Progenitor cell of endocrine pancreas (in vitro differentiated cells): Measurements from ENCODE around the gene MARCHF3. TPM values are rescaled to one million over a fixed set of nuclear protein-coding genes. Genes with fewer than 3 reads are reported as not detected.
"Not testable (repeated sequence)": the region's sequence is repeated elsewhere in the genome, so short reads cannot be mapped to it uniquely, and the experiment has no call there.

Experiments used
- DNase-seq: peaks from one replicate; pipeline ENCODE4 v3.0.0; 2021; ENCODE audit warnings: low spot score; ENCODE audit not compliant: unreplicated experiment
- H3K27ac Mint-ChIP-seq: 2 replicates; pipeline ENCODE4 v1.8.0; 2021; ENCODE audit warnings: mild to moderate bottlenecking, moderate library complexity, mixed read lengths
- H3K27me3 Mint-ChIP-seq: 2 replicates; pipeline ENCODE4 v1.8.0; 2021; ENCODE audit warnings: mixed read lengths
- H3K36me3 Mint-ChIP-seq: 2 replicates; pipeline ENCODE4 v1.8.0; 2022; ENCODE audit warnings: mixed read lengths; ENCODE audit not compliant: insufficient read depth
- H3K4me1 Mint-ChIP-seq: 2 replicates; pipeline ENCODE4 v1.8.0; 2021; ENCODE audit warnings: low read depth, mixed read lengths
- H3K4me3 Mint-ChIP-seq: 2 replicates; pipeline ENCODE4 v1.8.0; 2021; ENCODE audit warnings: low read depth, mild to moderate bottlenecking, moderate library complexity, mixed read lengths
- H3K9me3 Mint-ChIP-seq: 2 replicates; pipeline ENCODE4 v1.8.0; 2021; ENCODE audit warnings: low read depth, mixed read lengths
- CTCF ChIP-seq: fragments of 200-600 bp; sonication (generic); IDR thresholded peaks from one replicate; pipeline ENCODE4 v1.5.0; 2021; ENCODE audit warnings: antibody characterized with exemption, mild to moderate bottlenecking; ENCODE audit not compliant: unreplicated experiment
- total RNA-seq: library from RNA; stranded (reverse); gene quantifications from 2 replicates; pipeline ENCODE4 v1.2.1, GENCODE V29; 2021

Gene MARCHF3
- total RNA-seq, 1 donor from 2014 or later, result 11.6 TPM

GRCh38 chr5:126846744-126847455, 183.5 kb downstream of the MARCHF3 start:
- no peak for TF ChIP-seq CTCF
- no peaks in the 10 kb centered on the region for H3K36me3 Mint-ChIP-seq
- H3K9me3 Mint-ChIP-seq, result no peaks in the 10 kb centered on the region
- H3K4me3 Mint-ChIP-seq, result no peak overlapping the region
- H3K27me3 Mint-ChIP-seq, result peaks cover 34% of the 10 kb centered on the region
- H3K4me1 Mint-ChIP-seq, result peaks cover 35% of the 10 kb centered on the region
- peak overlapping the region; percentile 34 for H3K27ac Mint-ChIP-seq
- no peak for DNase-seq

- no peak for TF ChIP-seq CTCF
- H3K27me3 Mint-ChIP-seq, result peaks cover 40% of the 10 kb centered on the region
- DNase-seq, result no peak
- no peaks in the 10 kb centered on the region for H3K36me3 Mint-ChIP-seq
- H3K27ac Mint-ChIP-seq, result peak overlapping the region; percentile 34
- no peaks in the 10 kb centered on the region for H3K9me3 Mint-ChIP-seq
- H3K4me1 Mint-ChIP-seq, result peaks cover 33% of the 10 kb centered on the region
- H3K4me3 Mint-ChIP-seq, result no peak overlapping the region
Measured at GRCh38 chr5:126846344-126846743, 184.0 kb downstream of the MARCHF3 start.

GRCh38 chr5:126845470-126846070, 184.8 kb downstream of the MARCHF3 start:
- Mint-ChIP-seq H3K4me1 (peaks cover 30% of the 10 kb centered on the region), H3K27me3 (peaks cover 48% of the 10 kb centered on the region)
- not testable (repeated sequence) for H3K4me3 Mint-ChIP-seq, H3K36me3 Mint-ChIP-seq, DNase-seq, H3K9me3 Mint-ChIP-seq, H3K27ac Mint-ChIP-seq

GRCh38 chr5:126843375-126843774, 187.0 kb downstream of the MARCHF3 start:
- Mint-ChIP-seq H3K27me3 (peaks cover 49% of the 10 kb centered on the region), H3K4me3 (peak overlapping the region; percentile 19), H3K4me1 (peaks cover 24% of the 10 kb centered on the region)
- H3K9me3 Mint-ChIP-seq, DNase-seq, H3K36me3 Mint-ChIP-seq, H3K27ac Mint-ChIP-seq: not testable (repeated sequence)

- Mint-ChIP-seq H3K36me3 (peaks cover 27% of the 10 kb centered on the region), H3K27me3 (peaks cover 38% of the 10 kb centered on the region)
- H3K4me1 Mint-ChIP-seq, H3K4me3 Mint-ChIP-seq, DNase-seq, H3K9me3 Mint-ChIP-seq, H3K27ac Mint-ChIP-seq: not testable (repeated sequence)
Measured at GRCh38 chr5:126839407-126839806, 191.0 kb downstream of the MARCHF3 start.

- Mint-ChIP-seq H3K4me1 (peaks cover 5% of the 10 kb centered on the region), H3K36me3 (peaks cover 37% of the 10 kb centered on the region)
Measured at GRCh38 chr5:126837906-126838539, 192.3 kb downstream of the MARCHF3 start.

More at GRCh38 chr5:126837906-126838539, 192.3 kb downstream of the MARCHF3 start:
- H3K27me3 Mint-ChIP-seq, result peaks cover 24% of the 10 kb centered on the region
- no peak for TF ChIP-seq CTCF
- DNase-seq, result no peak
- no peak overlapping the region for H3K4me3 Mint-ChIP-seq
- H3K9me3 Mint-ChIP-seq, result no peaks in the 10 kb centered on the region
- H3K27ac Mint-ChIP-seq, result no peak overlapping the region
